Peyer's patch (tissue), 4 donors: ENCODE data around the gene PCBP3. TPM values are rescaled to one million over a fixed set of nuclear protein-coding genes. Genes with fewer than 3 reads are reported as not detected.

ENCODE experiments used
- DNase-seq, 3 donors: peaks; one replicate each; pipeline ENCODE4 v3.0.0-alpha.2; 2017 to 2019
- H3K27ac ChIP-seq, 4 donors: fragments of 200-600 bp; sonication (generic); one replicate each; pipeline ENCODE4 v1.5.1; 2016 to 2019
- H3K27me3 ChIP-seq, 2 donors: fragments of 200-600 bp; sonication (generic); one replicate each; pipeline ENCODE4 v1.5.1; 2019
- H3K36me3 ChIP-seq, 3 donors: fragments of 200-600 bp; sonication (generic); one replicate each; pipeline ENCODE4 v1.5.1; 2016 to 2019
- H3K4me1 ChIP-seq, 4 donors: fragments of 200-600 bp; sonication (generic); one replicate each; pipeline ENCODE4 v1.5.1; 2016 to 2019
- H3K4me3 ChIP-seq, 4 donors: fragments of 200-600 bp; sonication (generic); 1 replicate in 3 of 4; 2 replicates in 1 of 4; pipeline ENCODE4 v1.5.1; 2016 to 2019; ENCODE audit warnings: mild to moderate bottlenecking in 1 of 4
- H3K9me3 ChIP-seq, 4 donors: fragments of 200-600 bp; sonication (generic); one replicate each; pipeline ENCODE4 v1.5.1; 2016 to 2019; ENCODE audit warnings: mild to moderate bottlenecking in 1 of 4
- CTCF ChIP-seq, 6 experiments: fragments of 450-650 bp in 4 of 6; fragments of 200-600 bp in 2 of 6; sonication (generic) in 1 of 6; IDR thresholded peaks; one replicate each; pipeline ENCODE4 v1.5.1; 2017 to 2019; ENCODE audit warnings: antibody characterized with exemption in 6 of 6, mild to moderate bottlenecking in 3 of 6, moderate library complexity in 1 of 6
- POLR2A ChIP-seq, 2 donors: fragments of 450-650 bp; IDR thresholded peaks; one replicate each; pipeline ENCODE4 v1.5.1; 2017; ENCODE audit warnings: antibody characterized with exemption in 2 of 2, mild to moderate bottlenecking in 2 of 2, moderate library complexity in 2 of 2
- total RNA-seq, 4 donors: library from RNA; depleted of rRNA; stranded (reverse); fragments of >200 nt; gene quantifications; one replicate each; pipeline ENCODE4 v1.1.0, GENCODE V29; 2016

Gene PCBP3
- total RNA-seq, 4 donors from 2014 or later = 1.1 to 6.0 (median 4.4) TPM; not detected in 1

GRCh38 chr21:45939521-45940045 is 296.1 kb downstream of the PCBP3 start:
- TF ChIP-seq CTCF (IDR thresholded peaks at IDR 0.05) (no peak), POLR2A (IDR thresholded peaks at IDR 0.05) (no peak)
- H3K4me1 ChIP-seq = no peaks in the 10 kb centered on the region
- no peaks in the 10 kb centered on the region for H3K36me3 ChIP-seq
- H3K27ac ChIP-seq = no peak overlapping the region
- peak in 1 of 3 donors; percentile 37 for DNase-seq
- H3K9me3 ChIP-seq = no peaks in the 10 kb centered on the region
- no peak overlapping the region for H3K4me3 ChIP-seq
- no peaks in the 10 kb centered on the region for H3K27me3 ChIP-seq

DNA sequence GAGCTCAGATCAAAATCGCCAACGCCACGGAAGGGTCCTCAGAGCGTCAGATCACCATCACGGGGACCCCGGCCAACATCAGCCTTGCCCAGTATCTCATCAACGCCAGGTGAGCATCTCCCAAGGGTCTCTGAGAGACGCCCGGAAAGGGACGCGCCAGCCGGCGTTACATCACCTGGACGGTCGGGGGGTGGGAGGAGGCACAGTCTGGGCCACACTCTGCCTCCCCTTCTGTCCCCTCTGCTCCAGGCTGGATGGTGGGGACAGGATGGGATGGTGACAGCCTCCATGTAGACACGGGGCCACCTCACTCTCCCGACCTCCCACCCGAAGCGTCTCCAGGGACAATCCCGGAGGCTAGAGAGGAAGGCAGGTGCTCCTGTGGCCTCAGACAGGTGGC is 296.6 kb downstream of the PCBP3 start:
- H3K4me1 ChIP-seq = no peaks in the 10 kb centered on the region
- H3K36me3 ChIP-seq = no peaks in the 10 kb centered on the region
- H3K4me3 ChIP-seq = no peak overlapping the region
- no peaks in the 10 kb centered on the region for H3K9me3 ChIP-seq
- no peaks in the 10 kb centered on the region for H3K27me3 ChIP-seq
- DNase-seq = peak in 1 of 3 donors; percentile 28
- no peak overlapping the region for H3K27ac ChIP-seq
- TF ChIP-seq POLR2A (IDR thresholded peaks at IDR 0.05) (no peak), CTCF (IDR thresholded peaks at IDR 0.05) (no peak)

- Histone ChIP-seq H3K4me3 (no peak overlapping the region), H3K4me1 (no peaks in the 10 kb centered on the region), H3K36me3 (no peaks in the 10 kb centered on the region), H3K9me3 (no peaks in the 10 kb centered on the region), H3K27me3 (no peaks in the 10 kb centered on the region), H3K27ac (no peak overlapping the region)
- DNase-seq = peak in 1 of 3 donors; percentile 13
- no peak for TF ChIP-seq POLR2A (IDR thresholded peaks at IDR 0.05)
- no peak for TF ChIP-seq CTCF (IDR thresholded peaks at IDR 0.05)
These were observed 297.3 kb downstream of the PCBP3 start for GRCh38 chr21:45940621-45941337.

- Histone ChIP-seq H3K4me1 (no peaks in the 10 kb centered on the region), H3K27me3 (no peaks in the 10 kb centered on the region), H3K27ac (no peak overlapping the region), H3K4me3 (no peak overlapping the region), H3K36me3 (no peaks in the 10 kb centered on the region), H3K9me3 (no peaks in the 10 kb centered on the region)
- DNase-seq = no peak
- TF ChIP-seq POLR2A (IDR thresholded peaks at IDR 0.05) (no peak), CTCF (IDR thresholded peaks at IDR 0.05) (no peak)
These were observed 297.8 kb downstream of the PCBP3 start for GRCh38 chr21:45941338-45941710.

- no peak for DNase-seq
- no peak overlapping the region for H3K4me3 ChIP-seq
- H3K9me3 ChIP-seq = no peaks in the 10 kb centered on the region
- no peak overlapping the region for H3K27ac ChIP-seq
- no peaks in the 10 kb centered on the region for H3K36me3 ChIP-seq
- H3K4me1 ChIP-seq = no peaks in the 10 kb centered on the region
- TF ChIP-seq POLR2A (IDR thresholded peaks at IDR 0.05) (no peak), CTCF (IDR thresholded peaks at IDR 0.05) (no peak)
- no peaks in the 10 kb centered on the region for H3K27me3 ChIP-seq
These were observed 298.4 kb downstream of the PCBP3 start for GRCh38 chr21:45941717-45942546.
